GM23338 (cell line): ENCODE results near the gene IDH2. TPM values are rescaled to one million over a fixed set of nuclear protein-coding genes. Genes with fewer than 3 reads are reported as not detected.

Experiments
- ATAC-seq: fragments of 200-7000 bp; cut with Tn5 transposase; 3 replicates; pipeline ENCODE4 v1.9.1; 2020
- DNase-seq: peaks from one replicate; pipeline ENCODE4 v3.0.0-alpha.2; 2015; ENCODE audit warnings: low spot score
- H2AFZ ChIP-seq: fragments of 200-600 bp; sonication (generic); 2 replicates; pipeline ENCODE4 v1.8.0; 2016; ENCODE audit warnings: antibody characterized with exemption, mild to moderate bottlenecking, moderate library complexity
- H3F3A ChIP-seq: fragments of 200-600 bp; sonication (generic); replicated peaks from 2 replicates; pipeline ENCODE4 v1.8.0; 2017; ENCODE audit warnings: antibody characterized with exemption, mixed run types, low read depth
- H3K27ac ChIP-seq: fragments of 200-600 bp; sonication (generic); 2 replicates; pipeline ENCODE4 v1.6.1; 2016; ENCODE audit warnings: low read depth
- H3K27me3 ChIP-seq: fragments of 200-600 bp; sonication (generic); 2 replicates; pipeline ENCODE4 v1.8.0; 2016; ENCODE audit warnings: mild to moderate bottlenecking, mixed run types, moderate library complexity; ENCODE audit not compliant: insufficient read depth
- H3K36me3 ChIP-seq: fragments of 200-600 bp; sonication (generic); 2 replicates; pipeline ENCODE4 v1.8.0; 2016; ENCODE audit warnings: mild to moderate bottlenecking; ENCODE audit not compliant: insufficient read depth
- H3K4me1 ChIP-seq: fragments of 200-600 bp; sonication (generic); 2 replicates; pipeline ENCODE4 v1.8.0; 2016; ENCODE audit warnings: mild to moderate bottlenecking, moderate library complexity; ENCODE audit not compliant: insufficient read depth
- H3K4me2 ChIP-seq: fragments of 200-600 bp; sonication (generic); 2 replicates; pipeline ENCODE4 v1.7.1; 2017; ENCODE audit warnings: mixed run types
- H3K4me3 ChIP-seq: fragments of 200-600 bp; sonication (generic); 2 replicates; pipeline ENCODE4 v1.6.1; 2016; ENCODE audit warnings: mixed run types
- H3K79me2 ChIP-seq: fragments of 200-600 bp; sonication (generic); replicated peaks from 2 replicates; pipeline ENCODE4 v1.8.0; 2017; ENCODE audit warnings: mild to moderate bottlenecking; ENCODE audit not compliant: insufficient read depth
- H3K9me2 ChIP-seq: fragments of 200-600 bp; sonication (generic); 2 replicates; pipeline ENCODE4 v1.8.0; 2017; ENCODE audit not compliant: insufficient read depth
- H4K20me1 ChIP-seq: fragments of 200-600 bp; sonication (generic); replicated peaks from 2 replicates; pipeline ENCODE4 v1.8.0; 2017; ENCODE audit warnings: mild to moderate bottlenecking; ENCODE audit not compliant: insufficient read depth
- H3K27ac Mint-ChIP-seq: 2 replicates; pipeline ENCODE4 v1.8.0; 2020; ENCODE audit warnings: inconsistent platforms, mild to moderate bottlenecking, moderate library complexity, mixed read lengths
- H3K27me3 Mint-ChIP-seq: 3 replicates; pipeline ENCODE4 v1.8.0; 2022; ENCODE audit warnings: low read depth, mild to moderate bottlenecking, moderate library complexity, mixed read lengths, inconsistent platforms; ENCODE audit not compliant: insufficient read depth, poor library complexity
- H3K36me3 Mint-ChIP-seq: 3 replicates; pipeline ENCODE4 v1.8.0; 2021; ENCODE audit warnings: low read depth, mild to moderate bottlenecking, inconsistent platforms, moderate library complexity, mixed read lengths
- H3K4me1 Mint-ChIP-seq: 3 replicates; pipeline ENCODE4 v1.8.0; 2020; ENCODE audit warnings: mild to moderate bottlenecking, inconsistent platforms, mixed read lengths
- H3K4me3 Mint-ChIP-seq: 3 replicates; pipeline ENCODE4 v1.8.0; 2021; ENCODE audit warnings: moderate library complexity, mild to moderate bottlenecking, inconsistent platforms, mixed read lengths
- H3K9me3 Mint-ChIP-seq: 3 replicates; pipeline ENCODE4 v1.8.0; 2020; ENCODE audit warnings: moderate library complexity, mild to moderate bottlenecking, inconsistent platforms, mixed read lengths
- CREB1 ChIP-seq: fragments of 250-450 bp; sonication (Bioruptor Pico); IDR thresholded peaks from 2 replicates; pipeline ENCODE4 v1.5.0; 2020; ENCODE audit warnings: low read depth, mild to moderate bottlenecking, moderate library complexity
- EZH2 ChIP-seq: fragments of 200-600 bp; sonication (generic); IDR thresholded peaks from one replicate; pipeline ENCODE4 v1.8.0; 2017; ENCODE audit warnings: antibody characterized with exemption, mild to moderate bottlenecking, low read depth; ENCODE audit not compliant: unreplicated experiment
- EZH2phosphoT487 ChIP-seq: fragments of 200-600 bp; sonication (generic); IDR thresholded peaks from one replicate; pipeline ENCODE4 v1.8.1; 2018; ENCODE audit warnings: antibody characterized with exemption; ENCODE audit not compliant: unreplicated experiment
- JUNB ChIP-seq: IDR thresholded peaks from one replicate; pipeline ENCODE4 v1.6.1; 2016; ENCODE audit warnings: antibody characterized with exemption; ENCODE audit not compliant: unreplicated experiment
- ZNF331 ChIP-seq: fragments of 250-450 bp; sonication (Bioruptor Pico); IDR thresholded peaks from 2 replicates; pipeline ENCODE4 v1.5.0; 2020; ENCODE audit warnings: low read depth, mild to moderate bottlenecking, moderate library complexity
- polyA plus RNA-seq: library from polyadenylated mRNA; unstranded; fragments of >200 nt; fragmentation: Nextera tagmentation; extraction: Ambion mirVana; gene quantifications from 2 replicates; pipeline ENCODE4 v1.2.1, GENCODE V29; 2016
- total RNA-seq: library from RNA; depleted of rRNA; stranded (reverse); fragments of >200 nt; shearing (Covaris generic); gene quantifications from 2 replicates; pipeline ENCODE4 v1.2.3, GENCODE V29; 2014
- TF ChIP-seq, protein P1 (sequence below): IDR thresholded peaks from one replicate; pipeline ENCODE4 v1.6.1; 2018; ENCODE audit warnings: antibody characterized with exemption; ENCODE audit not compliant: unreplicated experiment
- TF ChIP-seq, protein P2 (sequence below): IDR thresholded peaks from 2 replicates; pipeline ENCODE4 v1.6.1; 2016; ENCODE audit warnings: antibody characterized with exemption
- TF ChIP-seq, protein P3 (sequence below), 2 experiments: fragments of 200-600 bp in 1 of 2; sonication (generic) in 1 of 2; conservative IDR thresholded peaks; 2 replicates each; pipeline versions ENCODE4 v1.5.1 to v1.6.1; 2016 to 2017; ENCODE audit warnings: antibody characterized with exemption in 2 of 2, low read depth in 2 of 2, mild to moderate bottlenecking in 2 of 2, moderate library complexity in 1 of 2
- TF ChIP-seq, protein P4 (sequence below): fragments of 250-450 bp; sonication (Bioruptor Pico); IDR thresholded peaks from 2 replicates; pipeline ENCODE4 v1.5.0; 2020; ENCODE audit warnings: mild to moderate bottlenecking, moderate library complexity

The IDH2 gene
- total and polyA plus RNA-seq, 2 experiments from 2014 or later = 54.9 to 64.0 TPM

DNA sequence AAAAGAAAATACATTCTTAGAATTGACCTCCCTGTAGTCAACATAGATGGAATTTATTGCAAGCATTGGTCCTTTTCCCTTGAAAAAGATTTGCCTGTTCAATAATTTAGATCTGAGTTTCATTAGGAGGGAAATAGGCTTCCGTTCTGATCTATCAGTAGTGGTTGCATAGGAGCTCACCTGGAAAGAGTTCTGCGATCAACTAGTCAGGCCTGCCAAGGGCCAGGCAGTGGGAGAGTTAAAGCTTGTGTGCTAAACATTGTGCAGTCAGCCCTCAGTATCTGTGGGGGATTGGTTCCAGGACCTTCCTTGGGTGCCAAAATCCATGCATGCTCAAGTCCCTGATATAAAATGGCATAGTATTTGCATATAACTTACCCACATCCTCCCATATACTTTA, 29.6 kb upstream of the IDH2 start (continued):
- TF ChIP-seq, protein P1, sequence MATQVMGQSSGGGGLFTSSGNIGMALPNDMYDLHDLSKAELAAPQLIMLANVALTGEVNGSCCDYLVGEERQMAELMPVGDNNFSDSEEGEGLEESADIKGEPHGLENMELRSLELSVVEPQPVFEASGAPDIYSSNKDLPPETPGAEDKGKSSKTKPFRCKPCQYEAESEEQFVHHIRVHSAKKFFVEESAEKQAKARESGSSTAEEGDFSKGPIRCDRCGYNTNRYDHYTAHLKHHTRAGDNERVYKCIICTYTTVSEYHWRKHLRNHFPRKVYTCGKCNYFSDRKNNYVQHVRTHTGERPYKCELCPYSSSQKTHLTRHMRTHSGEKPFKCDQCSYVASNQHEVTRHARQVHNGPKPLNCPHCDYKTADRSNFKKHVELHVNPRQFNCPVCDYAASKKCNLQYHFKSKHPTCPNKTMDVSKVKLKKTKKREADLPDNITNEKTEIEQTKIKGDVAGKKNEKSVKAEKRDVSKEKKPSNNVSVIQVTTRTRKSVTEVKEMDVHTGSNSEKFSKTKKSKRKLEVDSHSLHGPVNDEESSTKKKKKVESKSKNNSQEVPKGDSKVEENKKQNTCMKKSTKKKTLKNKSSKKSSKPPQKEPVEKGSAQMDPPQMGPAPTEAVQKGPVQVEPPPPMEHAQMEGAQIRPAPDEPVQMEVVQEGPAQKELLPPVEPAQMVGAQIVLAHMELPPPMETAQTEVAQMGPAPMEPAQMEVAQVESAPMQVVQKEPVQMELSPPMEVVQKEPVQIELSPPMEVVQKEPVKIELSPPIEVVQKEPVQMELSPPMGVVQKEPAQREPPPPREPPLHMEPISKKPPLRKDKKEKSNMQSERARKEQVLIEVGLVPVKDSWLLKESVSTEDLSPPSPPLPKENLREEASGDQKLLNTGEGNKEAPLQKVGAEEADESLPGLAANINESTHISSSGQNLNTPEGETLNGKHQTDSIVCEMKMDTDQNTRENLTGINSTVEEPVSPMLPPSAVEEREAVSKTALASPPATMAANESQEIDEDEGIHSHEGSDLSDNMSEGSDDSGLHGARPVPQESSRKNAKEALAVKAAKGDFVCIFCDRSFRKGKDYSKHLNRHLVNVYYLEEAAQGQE = no peak
- TF ChIP-seq ZNF331 (no peak), EZH2 (no peak), EZH2phosphoT487 (no peak), JUNB (no peak)
- TF ChIP-seq, protein P2, sequence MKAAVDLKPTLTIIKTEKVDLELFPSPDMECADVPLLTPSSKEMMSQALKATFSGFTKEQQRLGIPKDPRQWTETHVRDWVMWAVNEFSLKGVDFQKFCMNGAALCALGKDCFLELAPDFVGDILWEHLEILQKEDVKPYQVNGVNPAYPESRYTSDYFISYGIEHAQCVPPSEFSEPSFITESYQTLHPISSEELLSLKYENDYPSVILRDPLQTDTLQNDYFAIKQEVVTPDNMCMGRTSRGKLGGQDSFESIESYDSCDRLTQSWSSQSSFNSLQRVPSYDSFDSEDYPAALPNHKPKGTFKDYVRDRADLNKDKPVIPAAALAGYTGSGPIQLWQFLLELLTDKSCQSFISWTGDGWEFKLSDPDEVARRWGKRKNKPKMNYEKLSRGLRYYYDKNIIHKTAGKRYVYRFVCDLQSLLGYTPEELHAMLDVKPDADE = no peak
- TF ChIP-seq, protein P3, sequence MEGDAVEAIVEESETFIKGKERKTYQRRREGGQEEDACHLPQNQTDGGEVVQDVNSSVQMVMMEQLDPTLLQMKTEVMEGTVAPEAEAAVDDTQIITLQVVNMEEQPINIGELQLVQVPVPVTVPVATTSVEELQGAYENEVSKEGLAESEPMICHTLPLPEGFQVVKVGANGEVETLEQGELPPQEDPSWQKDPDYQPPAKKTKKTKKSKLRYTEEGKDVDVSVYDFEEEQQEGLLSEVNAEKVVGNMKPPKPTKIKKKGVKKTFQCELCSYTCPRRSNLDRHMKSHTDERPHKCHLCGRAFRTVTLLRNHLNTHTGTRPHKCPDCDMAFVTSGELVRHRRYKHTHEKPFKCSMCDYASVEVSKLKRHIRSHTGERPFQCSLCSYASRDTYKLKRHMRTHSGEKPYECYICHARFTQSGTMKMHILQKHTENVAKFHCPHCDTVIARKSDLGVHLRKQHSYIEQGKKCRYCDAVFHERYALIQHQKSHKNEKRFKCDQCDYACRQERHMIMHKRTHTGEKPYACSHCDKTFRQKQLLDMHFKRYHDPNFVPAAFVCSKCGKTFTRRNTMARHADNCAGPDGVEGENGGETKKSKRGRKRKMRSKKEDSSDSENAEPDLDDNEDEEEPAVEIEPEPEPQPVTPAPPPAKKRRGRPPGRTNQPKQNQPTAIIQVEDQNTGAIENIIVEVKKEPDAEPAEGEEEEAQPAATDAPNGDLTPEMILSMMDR (conservative IDR thresholded peaks at IDR 0.05; ENCODE audit: low read depth in 2 of 2) = no peak

DNA sequence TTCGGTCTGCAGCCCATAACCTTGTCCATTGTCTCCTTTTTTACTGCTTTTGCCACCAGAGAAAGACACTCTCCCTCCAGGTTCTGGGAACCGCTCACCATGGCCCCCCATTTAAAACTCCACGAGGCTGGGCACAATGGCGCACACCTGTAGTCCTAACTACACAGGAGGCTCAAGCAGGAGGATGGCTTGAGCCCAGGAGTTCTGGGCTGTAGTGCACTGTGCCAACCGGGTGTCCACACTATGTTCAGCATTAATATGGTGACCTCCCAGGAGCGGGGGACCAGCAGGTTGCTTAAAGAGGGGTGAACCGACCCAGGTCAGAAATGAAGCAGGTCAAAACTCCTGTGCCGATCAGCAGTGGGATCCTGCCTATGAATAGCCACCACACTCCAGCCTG, 28.0 kb upstream of the IDH2 start:
- H4K20me1 ChIP-seq = no peaks in the 10 kb centered on the region
- H3K4me3 Mint-ChIP-seq = no peak overlapping the region
- TF ChIP-seq CREB1 (CRISPR knock-in tag) (no peak), EZH2 (no peak)
- TF ChIP-seq, protein P2 = no peak
- TF ChIP-seq, protein P4, sequence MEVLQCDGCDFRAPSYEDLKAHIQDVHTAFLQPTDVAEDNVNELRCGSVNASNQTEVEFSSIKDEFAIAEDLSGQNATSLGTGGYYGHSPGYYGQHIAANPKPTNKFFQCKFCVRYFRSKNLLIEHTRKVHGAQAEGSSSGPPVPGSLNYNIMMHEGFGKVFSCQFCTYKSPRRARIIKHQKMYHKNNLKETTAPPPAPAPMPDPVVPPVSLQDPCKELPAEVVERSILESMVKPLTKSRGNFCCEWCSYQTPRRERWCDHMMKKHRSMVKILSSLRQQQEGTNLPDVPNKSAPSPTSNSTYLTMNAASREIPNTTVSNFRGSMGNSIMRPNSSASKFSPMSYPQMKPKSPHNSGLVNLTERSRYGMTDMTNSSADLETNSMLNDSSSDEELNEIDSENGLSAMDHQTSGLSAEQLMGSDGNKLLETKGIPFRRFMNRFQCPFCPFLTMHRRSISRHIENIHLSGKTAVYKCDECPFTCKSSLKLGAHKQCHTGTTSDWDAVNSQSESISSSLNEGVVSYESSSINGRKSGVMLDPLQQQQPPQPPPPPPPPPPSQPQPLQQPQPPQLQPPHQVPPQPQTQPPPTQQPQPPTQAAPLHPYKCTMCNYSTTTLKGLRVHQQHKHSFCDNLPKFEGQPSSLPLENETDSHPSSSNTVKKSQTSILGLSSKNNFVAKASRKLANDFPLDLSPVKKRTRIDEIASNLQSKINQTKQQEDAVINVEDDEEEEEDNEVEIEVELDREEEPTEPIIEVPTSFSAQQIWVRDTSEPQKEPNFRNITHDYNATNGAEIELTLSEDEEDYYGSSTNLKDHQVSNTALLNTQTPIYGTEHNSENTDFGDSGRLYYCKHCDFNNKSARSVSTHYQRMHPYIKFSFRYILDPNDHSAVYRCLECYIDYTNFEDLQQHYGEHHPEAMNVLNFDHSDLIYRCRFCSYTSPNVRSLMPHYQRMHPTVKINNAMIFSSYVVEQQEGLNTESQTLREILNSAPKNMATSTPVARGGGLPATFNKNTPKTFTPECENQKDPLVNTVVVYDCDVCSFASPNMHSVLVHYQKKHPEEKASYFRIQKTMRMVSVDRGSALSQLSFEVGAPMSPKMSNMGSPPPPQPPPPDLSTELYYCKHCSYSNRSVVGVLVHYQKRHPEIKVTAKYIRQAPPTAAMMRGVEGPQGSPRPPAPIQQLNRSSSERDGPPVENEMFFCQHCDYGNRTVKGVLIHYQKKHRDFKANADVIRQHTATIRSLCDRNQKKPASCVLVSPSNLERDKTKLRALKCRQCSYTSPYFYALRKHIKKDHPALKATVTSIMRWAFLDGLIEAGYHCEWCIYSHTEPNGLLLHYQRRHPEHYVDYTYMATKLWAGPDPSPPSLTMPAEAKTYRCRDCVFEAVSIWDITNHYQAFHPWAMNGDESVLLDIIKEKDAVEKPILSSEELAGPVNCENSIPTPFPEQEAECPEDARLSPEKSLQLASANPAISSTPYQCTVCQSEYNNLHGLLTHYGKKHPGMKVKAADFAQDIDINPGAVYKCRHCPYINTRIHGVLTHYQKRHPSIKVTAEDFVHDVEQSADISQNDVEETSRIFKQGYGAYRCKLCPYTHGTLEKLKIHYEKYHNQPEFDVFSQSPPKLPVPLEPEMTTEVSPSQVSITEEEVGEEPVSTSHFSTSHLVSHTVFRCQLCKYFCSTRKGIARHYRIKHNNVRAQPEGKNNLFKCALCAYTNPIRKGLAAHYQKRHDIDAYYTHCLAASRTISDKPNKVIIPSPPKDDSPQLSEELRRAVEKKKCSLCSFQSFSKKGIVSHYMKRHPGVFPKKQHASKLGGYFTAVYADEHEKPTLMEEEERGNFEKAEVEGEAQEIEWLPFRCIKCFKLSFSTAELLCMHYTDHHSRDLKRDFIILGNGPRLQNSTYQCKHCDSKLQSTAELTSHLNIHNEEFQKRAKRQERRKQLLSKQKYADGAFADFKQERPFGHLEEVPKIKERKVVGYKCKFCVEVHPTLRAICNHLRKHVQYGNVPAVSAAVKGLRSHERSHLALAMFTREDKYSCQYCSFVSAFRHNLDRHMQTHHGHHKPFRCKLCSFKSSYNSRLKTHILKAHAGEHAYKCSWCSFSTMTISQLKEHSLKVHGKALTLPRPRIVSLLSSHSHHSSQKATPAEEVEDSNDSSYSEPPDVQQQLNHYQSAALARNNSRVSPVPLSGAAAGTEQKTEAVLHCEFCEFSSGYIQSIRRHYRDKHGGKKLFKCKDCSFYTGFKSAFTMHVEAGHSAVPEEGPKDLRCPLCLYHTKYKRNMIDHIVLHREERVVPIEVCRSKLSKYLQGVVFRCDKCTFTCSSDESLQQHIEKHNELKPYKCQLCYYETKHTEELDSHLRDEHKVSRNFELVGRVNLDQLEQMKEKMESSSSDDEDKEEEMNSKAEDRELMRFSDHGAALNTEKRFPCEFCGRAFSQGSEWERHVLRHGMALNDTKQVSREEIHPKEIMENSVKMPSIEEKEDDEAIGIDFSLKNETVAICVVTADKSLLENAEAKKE (CRISPR knock-in tag) = no peak

More for the DNA sequence above, 28.0 kb upstream of the IDH2 start:
- Mint-ChIP-seq H3K36me3 (no peaks in the 10 kb centered on the region), H3K9me3 (peaks cover 8% of the 10 kb centered on the region; the same call in 2 of the 3 replicates), H3K27ac (no peak overlapping the region), H3K4me1 (peaks cover 17% of the 10 kb centered on the region), H3K27me3 (peaks cover 10% of the 10 kb centered on the region)
- Histone ChIP-seq H3K4me3 (no peak overlapping the region), H3K27me3 (no peaks in the 10 kb centered on the region), H3K27ac (no peak overlapping the region), H3F3A (no peaks in the 10 kb centered on the region), H3K79me2 (no peaks in the 10 kb centered on the region), H3K36me3 (no peaks in the 10 kb centered on the region), H2AFZ (no peak overlapping the region), H3K9me2 (no peaks in the 10 kb centered on the region), H3K4me1 (peaks cover 9% of the 10 kb centered on the region), H3K4me2 (no peak overlapping the region)
- ATAC-seq (no peak), DNase-seq (no peak)
